Hepatocyte (in vitro differentiated cells): ENCODE measurements around the gene DTX1.

ENCODE experiments used
- EZH2 ChIP-seq: fragments of 200-600 bp; sonication (generic); IDR thresholded peaks from 2 replicates; pipeline ENCODE4 v1.6.1; 2016; ENCODE audit warnings: antibody characterized with exemption, mild to moderate bottlenecking, borderline replicate concordance
- TF ChIP-seq, protein P1 (sequence below): fragments of 200-600 bp; sonication (generic); IDR thresholded peaks from 2 replicates; pipeline ENCODE4 v1.5.1; 2016; ENCODE audit warnings: antibody characterized with exemption, mild to moderate bottlenecking; ENCODE audit not compliant: poor library complexity

DNA sequence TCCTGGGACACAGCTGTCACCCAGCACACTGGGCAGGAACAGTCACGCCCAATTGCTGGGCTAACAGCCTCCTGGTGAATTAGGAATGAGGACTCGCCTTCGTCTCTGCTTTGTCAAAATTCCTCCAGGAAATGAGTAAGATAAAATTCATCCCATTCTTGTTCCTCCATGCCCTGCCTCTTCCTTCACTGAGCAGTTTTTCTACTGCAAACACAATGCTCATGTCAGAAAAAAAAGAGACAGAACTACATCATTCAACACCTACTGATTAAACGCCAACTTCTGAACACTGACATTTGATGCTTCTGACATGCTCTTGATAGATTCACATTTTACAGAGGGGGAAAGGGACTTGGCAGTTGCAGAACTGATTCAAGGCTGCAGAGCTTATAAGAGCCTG lies 37.5 kb upstream of the DTX1 start:
- TF ChIP-seq, protein P1, sequence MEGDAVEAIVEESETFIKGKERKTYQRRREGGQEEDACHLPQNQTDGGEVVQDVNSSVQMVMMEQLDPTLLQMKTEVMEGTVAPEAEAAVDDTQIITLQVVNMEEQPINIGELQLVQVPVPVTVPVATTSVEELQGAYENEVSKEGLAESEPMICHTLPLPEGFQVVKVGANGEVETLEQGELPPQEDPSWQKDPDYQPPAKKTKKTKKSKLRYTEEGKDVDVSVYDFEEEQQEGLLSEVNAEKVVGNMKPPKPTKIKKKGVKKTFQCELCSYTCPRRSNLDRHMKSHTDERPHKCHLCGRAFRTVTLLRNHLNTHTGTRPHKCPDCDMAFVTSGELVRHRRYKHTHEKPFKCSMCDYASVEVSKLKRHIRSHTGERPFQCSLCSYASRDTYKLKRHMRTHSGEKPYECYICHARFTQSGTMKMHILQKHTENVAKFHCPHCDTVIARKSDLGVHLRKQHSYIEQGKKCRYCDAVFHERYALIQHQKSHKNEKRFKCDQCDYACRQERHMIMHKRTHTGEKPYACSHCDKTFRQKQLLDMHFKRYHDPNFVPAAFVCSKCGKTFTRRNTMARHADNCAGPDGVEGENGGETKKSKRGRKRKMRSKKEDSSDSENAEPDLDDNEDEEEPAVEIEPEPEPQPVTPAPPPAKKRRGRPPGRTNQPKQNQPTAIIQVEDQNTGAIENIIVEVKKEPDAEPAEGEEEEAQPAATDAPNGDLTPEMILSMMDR, result no peak
- no peak for TF ChIP-seq EZH2
